K562 (cell line): ENCODE data around the gene MN1. TPM values are rescaled to one million over a fixed set of nuclear protein-coding genes. Genes with fewer than 3 reads are reported as not detected.

Experiments
- ATAC-seq: fragments of 200-7000 bp; cut with Tn5 transposase; 3 replicates; pipeline ENCODE4 v1.9.1; 2020; ENCODE audit warnings: moderate library complexity
- BruUV-seq: library from RNA; stranded (reverse); fragments of 400-500 nt; replicated peaks from 2 replicates; lab custom pipeline; 2021; lab: Mats Ljungman, UMichigan
- CTCF ChIA-PET: fragments of 300-600 bp; formaldehyde crosslinking; extraction: SDS; loops from one replicate; lab custom pipeline; 2021; ENCODE audit warnings: low intra/inter-chr PET ratio; lab: Yijun Ruan, JAX
- POLR2A ChIA-PET: fragments of 300-600, 350-650 bp; sonication (Branson Sonifier 250); formaldehyde crosslinking; extraction: SDS; loops from one replicate; lab custom pipeline; 2021; ENCODE audit warnings: antibody characterized with exemption, inconsistent platforms; lab: Yijun Ruan, JAX
- DNase-seq, 4 experiments: peaks; one replicate each; pipeline versions ENCODE4 v3.0.0 to v3.0.0-alpha.2; 2011 to 2018; ENCODE audit warnings: low spot score in 3 of 4, mixed read lengths in 3 of 4; ENCODE audit errors: extremely low read depth in 1 of 4
- FAIRE-seq: peaks from 2 replicates; lab custom pipeline; 2011; peaks lifted over from hg19 to GRCh38; lab: Jason Lieb, UNC
- H2AFZ ChIP-seq: 2 replicates; pipeline ENCODE4 v1.6.0; 2011; ENCODE audit warnings: low read depth, low read length, control low read depth, inconsistent platforms
- H3K27ac ChIP-seq: fragments of 200-600 bp; 3 replicates; pipeline ENCODE4 v1.8.0; 2011; ENCODE audit warnings: low read depth, mild to moderate bottlenecking, control low read depth, inconsistent platforms, low read length, moderate library complexity, mixed read lengths; ENCODE audit errors: extremely low read depth
- H3K27me3 ChIP-seq, 2 experiments: fragments of 300-600 bp in 1 of 2; 2 replicates in 1 of 2; 3 replicates in 1 of 2; pipeline versions ENCODE4 v1.6.0 to v1.8.0; 2011; ENCODE audit warnings: inconsistent platforms in 2 of 2, low read length in 2 of 2, mild to moderate bottlenecking in 1 of 2, mixed read lengths in 1 of 2, moderate library complexity in 1 of 2; ENCODE audit not compliant: control insufficient read depth in 2 of 2, insufficient read depth in 2 of 2
- H3K36me3 ChIP-seq: fragments of 300-600 bp; 3 replicates; pipeline ENCODE4 v1.8.0; 2011; ENCODE audit warnings: mild to moderate bottlenecking, low read length, inconsistent platforms; ENCODE audit not compliant: control insufficient read depth, insufficient read depth
- H3K4me1 ChIP-seq, 2 experiments: fragments of 200-600 bp in 1 of 2; replicated peaks in 1 of 2; 2 replicates in 1 of 2; 3 replicates in 1 of 2; pipeline versions ENCODE4 v1.5.1 to v1.8.0; 2011; ENCODE audit warnings: inconsistent platforms in 2 of 2, low read length in 2 of 2, mild to moderate bottlenecking in 1 of 2, mixed read lengths in 1 of 2, moderate library complexity in 1 of 2; ENCODE audit not compliant: control insufficient read depth in 2 of 2, insufficient read depth in 2 of 2
- H3K4me2 ChIP-seq: 2 replicates; pipeline ENCODE4 v1.6.1; 2011; ENCODE audit warnings: low read length, control low read depth, inconsistent platforms, mixed read lengths; ENCODE audit not compliant: insufficient read depth
- H3K4me3 ChIP-seq: fragments of 200-600 bp; sonication (generic), shearing (Covaris generic); 2 replicates; pipeline ENCODE4 v1.5.1; 2016; ENCODE audit warnings: control low read depth, inconsistent platforms
- H3K79me2 ChIP-seq: fragments of 200-600 bp; 3 replicates; pipeline ENCODE4 v1.8.0; 2011; ENCODE audit warnings: low read length, inconsistent platforms; ENCODE audit not compliant: control insufficient read depth, insufficient read depth
- H3K9ac ChIP-seq, 2 experiments: 2 replicates each; pipeline versions ENCODE4 v1.6.0 to v1.6.1; 2011; ENCODE audit warnings: low read depth in 2 of 2, low read length in 2 of 2, control low read depth in 1 of 2, inconsistent platforms in 1 of 2, mild to moderate bottlenecking in 1 of 2, mixed read lengths in 1 of 2; ENCODE audit not compliant: insufficient read depth in 1 of 2
- H3K9me1 ChIP-seq: one replicate; pipeline ENCODE4 v1.6.0; 2011; ENCODE audit warnings: inconsistent platforms, mild to moderate bottlenecking, low read length, moderate library complexity; ENCODE audit not compliant: control insufficient read depth, insufficient read depth
- H3K9me3 ChIP-seq: replicated peaks from 2 replicates; pipeline ENCODE4 v1.5.1; 2011; ENCODE audit warnings: low read depth, low read length, inconsistent platforms; ENCODE audit not compliant: control insufficient read depth, insufficient read depth
- H4K20me1 ChIP-seq: replicated peaks from 2 replicates; pipeline ENCODE4 v1.6.1; 2011; ENCODE audit warnings: low read length, inconsistent platforms, mixed read lengths; ENCODE audit not compliant: control insufficient read depth, insufficient read depth
- POLR2H ChIP-seq: IDR thresholded peaks from 2 replicates; pipeline ENCODE4 v1.6.1; 2016; ENCODE audit warnings: missing genetic modification characterization, low read depth, mild to moderate bottlenecking, control low read depth, missing compliant biosample characterization, moderate library complexity
- WGBS: fragments of 100-300 bp; shearing (Covaris generic); methylation state at CpG from one replicate; pipeline ENCODE4 v1.1.6; 2016; ENCODE audit warnings: low coverage, mixed read lengths; ENCODE audit not compliant: insufficient coverage; ENCODE audit errors: missing lambda C conversion rate; 5-methylcytosine and 5-hydroxymethylcytosine counted together
- in situ Hi-C: fragments of 300-500 bp; cut with MboI; formaldehyde crosslinking; loops from 4 replicates; pipeline ENCODE4 v1.15.0; 2018; ENCODE audit warnings: inconsistent platforms, mixed read lengths
- intact Hi-C: fragments of 100-400 bp; cut with micrococcal nuclease; formaldehyde crosslinking; loops from 2 replicates; pipeline ENCODE4 v1.14.2; 2022
- polyA plus RNA-seq, 8 experiments: library from polyadenylated mRNA; depleted of rRNA in 4 of 8; stranded (reverse) in 5 of 8; unstranded in 3 of 8; fragments of >200 nt; fragmentation: Nextera tagmentation in 2 of 8; fragmentation: Illumina TruSeq in 1 of 8; extraction: Ambion mirVana in 2 of 8; extraction: Trizol in 1 of 8; gene quantifications; 2 replicates each; pipeline versions ENCODE4 v1.2.1 to v1.2.3, GENCODE V29; 2011 to 2014; ENCODE audit warnings: inconsistent platforms in 1 of 8, missing spikeins in 1 of 8
- total RNA-seq, 7 experiments: library from RNA; depleted of rRNA in 6 of 7; stranded (reverse); fragments of >200 nt in 6 of 7; fragmentation: Illumina TruSeq in 2 of 7; extraction: Trizol in 2 of 7; gene quantifications; 2 replicates each; pipeline versions ENCODE4 v1.2.1 to v1.2.3, GENCODE V29; 2011 to 2021; ENCODE audit warnings: low replicate concordance in 1 of 7
- TF ChIP-seq, protein P1 (sequence below): IDR thresholded peaks from 2 replicates; pipeline ENCODE4 v1.6.1; 2016; ENCODE audit warnings: missing genetic modification characterization, missing compliant biosample characterization

Gene MN1
- total and polyA plus RNA-seq, 9 of the 15 experiments (the other 6 are each of a cell fraction or from before 2014, with no cell fraction given): under 0.01 to 0.05 (median 0.03) TPM; not detected in 5

DNA sequence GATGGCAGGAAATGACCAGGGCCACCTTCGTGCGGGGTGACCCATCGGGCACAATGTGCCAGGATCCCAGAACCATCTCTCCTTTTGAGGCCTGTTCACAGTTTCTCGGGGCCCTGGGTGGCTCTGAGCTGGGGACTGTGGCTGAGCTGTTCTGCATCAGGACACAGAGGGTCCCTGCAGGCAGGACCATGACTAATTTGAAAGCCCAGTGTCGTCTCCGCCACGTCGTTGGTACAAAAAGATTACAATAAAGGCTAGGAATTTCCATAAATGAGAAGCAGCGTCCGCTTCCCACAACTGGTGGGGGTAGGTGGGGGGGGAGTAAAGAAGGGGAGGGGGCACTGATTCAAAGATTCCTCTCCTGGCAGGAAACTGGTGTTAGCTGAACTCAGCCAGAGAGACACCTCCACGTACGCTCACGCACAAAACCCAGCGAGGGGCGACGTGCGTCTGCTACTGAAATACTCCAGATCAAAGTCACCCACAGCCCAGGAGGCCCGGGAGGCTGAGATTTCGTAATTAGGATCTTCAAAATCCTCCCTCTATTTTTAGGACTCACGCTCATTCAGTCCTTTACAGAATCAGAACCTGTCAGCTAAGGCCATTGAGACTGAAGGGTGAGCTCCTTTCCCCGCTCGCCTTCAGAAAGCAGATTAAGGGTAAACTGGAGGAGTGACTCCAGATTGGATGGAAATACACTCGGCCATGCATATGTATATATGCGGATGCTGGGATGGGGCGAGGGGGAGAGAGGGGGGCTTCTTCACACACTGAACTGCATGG, 11.0 kb downstream of the MN1 start:
- Histone ChIP-seq H3K4me1 (no peaks in the 10 kb centered on the region), H3K9me3 (no peaks in the 10 kb centered on the region), H3K4me2 (no peak overlapping the region), H3K27ac (no peak overlapping the region), H4K20me1 (no peaks in the 10 kb centered on the region), H3K4me3 (no peak overlapping the region), H3K9me1 (no peaks in the 10 kb centered on the region), H3K27me3 (peaks cover 25 to 47% of the 10 kb centered on the region in 2 experiments; a peak in 4 of 5 replicates), H3K9ac (no peak overlapping the region), H3K79me2 (no peaks in the 10 kb centered on the region), H2AFZ (no peak overlapping the region), H3K36me3 (no peaks in the 10 kb centered on the region)
- WGBS: 5% methylated on average over 16 of the region's 25 CpGs
- FAIRE-seq: no peak
- BruUV-seq: no TSS peak
- ATAC-seq: no peak
- CTCF ChIA-PET: no interaction called here
- TF ChIP-seq, protein P1, sequence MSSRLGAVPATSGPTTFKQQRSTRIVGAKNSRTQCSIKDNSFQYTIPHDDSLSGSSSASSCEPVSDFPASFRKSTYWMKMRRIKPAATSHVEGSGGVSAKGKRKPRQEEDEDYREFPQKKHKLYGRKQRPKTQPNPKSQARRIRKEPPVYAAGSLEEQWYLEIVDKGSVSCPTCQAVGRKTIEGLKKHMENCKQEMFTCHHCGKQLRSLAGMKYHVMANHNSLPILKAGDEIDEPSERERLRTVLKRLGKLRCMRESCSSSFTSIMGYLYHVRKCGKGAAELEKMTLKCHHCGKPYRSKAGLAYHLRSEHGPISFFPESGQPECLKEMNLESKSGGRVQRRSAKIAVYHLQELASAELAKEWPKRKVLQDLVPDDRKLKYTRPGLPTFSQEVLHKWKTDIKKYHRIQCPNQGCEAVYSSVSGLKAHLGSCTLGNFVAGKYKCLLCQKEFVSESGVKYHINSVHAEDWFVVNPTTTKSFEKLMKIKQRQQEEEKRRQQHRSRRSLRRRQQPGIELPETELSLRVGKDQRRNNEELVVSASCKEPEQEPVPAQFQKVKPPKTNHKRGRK (tag): no peak
- TF ChIP-seq POLR2H: no peak
- DNase-seq: no peak
- in situ Hi-C loops: no loop called here
- intact Hi-C loops: no loop called here
- POLR2A ChIA-PET: no interaction called here
